ENCODE measurements around the gene WAC.
"Not testable (repeated sequence)": the region's sequence is repeated elsewhere in the genome, so short reads cannot be mapped to it uniquely, and the experiment has no call there.

WAC gene, protein sequence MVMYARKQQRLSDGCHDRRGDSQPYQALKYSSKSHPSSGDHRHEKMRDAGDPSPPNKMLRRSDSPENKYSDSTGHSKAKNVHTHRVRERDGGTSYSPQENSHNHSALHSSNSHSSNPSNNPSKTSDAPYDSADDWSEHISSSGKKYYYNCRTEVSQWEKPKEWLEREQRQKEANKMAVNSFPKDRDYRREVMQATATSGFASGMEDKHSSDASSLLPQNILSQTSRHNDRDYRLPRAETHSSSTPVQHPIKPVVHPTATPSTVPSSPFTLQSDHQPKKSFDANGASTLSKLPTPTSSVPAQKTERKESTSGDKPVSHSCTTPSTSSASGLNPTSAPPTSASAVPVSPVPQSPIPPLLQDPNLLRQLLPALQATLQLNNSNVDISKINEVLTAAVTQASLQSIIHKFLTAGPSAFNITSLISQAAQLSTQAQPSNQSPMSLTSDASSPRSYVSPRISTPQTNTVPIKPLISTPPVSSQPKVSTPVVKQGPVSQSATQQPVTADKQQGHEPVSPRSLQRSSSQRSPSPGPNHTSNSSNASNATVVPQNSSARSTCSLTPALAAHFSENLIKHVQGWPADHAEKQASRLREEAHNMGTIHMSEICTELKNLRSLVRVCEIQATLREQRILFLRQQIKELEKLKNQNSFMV

DNA sequence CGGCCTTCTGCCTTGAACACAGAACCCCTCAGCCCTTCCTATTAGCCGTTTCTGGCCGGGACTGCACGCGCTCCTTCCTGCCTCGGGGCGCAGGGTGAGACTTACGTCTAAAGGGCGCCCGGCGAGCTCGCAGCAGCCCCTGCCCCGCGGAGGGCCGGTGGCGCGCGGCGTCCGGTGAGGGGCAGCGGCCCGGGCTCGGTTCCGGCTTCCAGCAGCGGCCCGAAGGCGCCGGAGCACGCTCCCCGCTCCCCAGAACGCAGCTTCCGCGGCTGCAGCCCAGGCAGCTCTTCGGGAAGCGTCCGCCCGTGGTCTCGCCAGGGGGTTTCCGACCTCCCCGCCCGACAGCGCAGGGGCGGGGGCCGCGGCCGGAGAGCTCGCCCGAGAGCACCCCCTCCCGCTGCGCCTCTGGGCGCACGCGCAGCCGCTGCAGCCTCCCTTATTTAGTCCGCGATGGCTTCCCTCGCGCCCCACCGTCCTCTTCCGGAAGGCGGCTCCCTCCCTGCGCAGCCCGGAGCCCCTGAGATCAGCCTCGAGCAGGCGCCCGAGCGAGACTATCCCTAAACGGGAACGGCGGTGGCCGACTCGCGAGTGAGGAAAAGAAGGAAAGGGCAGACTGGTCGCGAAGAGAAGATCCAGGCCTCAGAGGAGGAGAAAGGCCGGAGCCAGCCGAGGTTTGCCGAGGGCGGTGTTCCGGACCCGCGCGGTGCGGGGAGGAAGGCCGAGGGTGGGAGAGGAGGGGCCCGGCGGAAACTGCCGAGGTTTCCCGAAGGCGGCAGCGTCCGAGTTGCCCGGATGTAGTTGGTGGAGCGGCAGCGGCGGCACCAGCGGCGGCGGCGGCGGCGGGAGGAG is at the start of gene WAC:
WAC (plus strand) TSS at position 782 of the 849 bp plus-strand sequence. CDS start 462 bp downstream, outside the sequence.
- DNase-seq (ENCODE audit: extremely low read depth in 1 of 2, low read depth in 1 of 2) = peak; percentile 92 to 96

DNA sequence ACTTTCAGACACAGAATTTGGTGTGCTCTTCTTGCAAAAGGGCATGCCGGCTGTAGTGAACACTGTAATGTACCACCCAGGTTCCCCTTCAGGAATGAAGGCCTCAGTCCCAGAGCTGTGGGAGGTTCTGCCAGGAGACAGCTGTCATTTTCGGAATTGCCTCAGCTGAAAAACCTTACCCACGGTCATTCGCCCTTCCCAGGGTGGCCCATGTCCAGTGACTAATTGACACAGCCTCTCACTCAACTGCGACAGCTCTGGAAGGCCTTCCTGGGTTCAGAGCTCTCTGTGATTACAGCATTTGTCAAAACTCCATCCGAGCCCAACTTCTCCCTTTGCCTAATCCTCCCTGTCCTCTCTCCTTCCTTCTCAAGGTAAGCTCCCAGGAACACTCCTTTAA is 43.7 kb upstream of the WAC start:
- DNase-seq (ENCODE audit: extremely low read depth in 1 of 2, low read depth in 1 of 2) = no peak

DNA sequence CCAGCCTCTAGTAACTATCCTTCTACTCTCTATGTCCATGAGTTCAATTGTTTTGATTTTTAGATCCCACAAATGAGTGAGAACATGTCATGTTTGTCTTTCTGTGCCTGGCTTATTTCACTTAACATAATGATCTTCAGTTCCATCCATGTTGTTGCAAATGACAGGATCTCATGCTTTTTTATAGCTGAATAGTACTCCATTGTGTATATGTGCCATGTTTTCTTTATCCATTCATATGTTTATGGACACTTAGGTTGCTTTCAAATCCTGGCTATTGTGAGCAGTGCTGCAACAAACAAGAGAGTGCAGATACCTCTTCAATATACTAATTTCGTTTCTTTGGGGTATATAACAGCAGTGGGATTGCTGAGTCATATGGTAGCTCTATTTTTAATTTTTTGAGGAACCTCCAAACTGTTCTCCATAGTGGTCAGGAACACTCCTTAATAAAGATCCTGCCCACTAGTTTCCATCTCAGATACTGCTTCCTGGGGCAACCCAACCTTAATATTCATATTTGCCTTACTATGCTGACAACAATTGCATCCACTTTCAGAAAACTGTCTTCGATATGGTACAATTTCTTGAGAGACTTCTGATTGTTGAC is 42.6 kb upstream of the WAC start:
- not testable (repeated sequence) for DNase-seq (ENCODE audit: extremely low read depth in 1 of 2, low read depth in 1 of 2)

DNA sequence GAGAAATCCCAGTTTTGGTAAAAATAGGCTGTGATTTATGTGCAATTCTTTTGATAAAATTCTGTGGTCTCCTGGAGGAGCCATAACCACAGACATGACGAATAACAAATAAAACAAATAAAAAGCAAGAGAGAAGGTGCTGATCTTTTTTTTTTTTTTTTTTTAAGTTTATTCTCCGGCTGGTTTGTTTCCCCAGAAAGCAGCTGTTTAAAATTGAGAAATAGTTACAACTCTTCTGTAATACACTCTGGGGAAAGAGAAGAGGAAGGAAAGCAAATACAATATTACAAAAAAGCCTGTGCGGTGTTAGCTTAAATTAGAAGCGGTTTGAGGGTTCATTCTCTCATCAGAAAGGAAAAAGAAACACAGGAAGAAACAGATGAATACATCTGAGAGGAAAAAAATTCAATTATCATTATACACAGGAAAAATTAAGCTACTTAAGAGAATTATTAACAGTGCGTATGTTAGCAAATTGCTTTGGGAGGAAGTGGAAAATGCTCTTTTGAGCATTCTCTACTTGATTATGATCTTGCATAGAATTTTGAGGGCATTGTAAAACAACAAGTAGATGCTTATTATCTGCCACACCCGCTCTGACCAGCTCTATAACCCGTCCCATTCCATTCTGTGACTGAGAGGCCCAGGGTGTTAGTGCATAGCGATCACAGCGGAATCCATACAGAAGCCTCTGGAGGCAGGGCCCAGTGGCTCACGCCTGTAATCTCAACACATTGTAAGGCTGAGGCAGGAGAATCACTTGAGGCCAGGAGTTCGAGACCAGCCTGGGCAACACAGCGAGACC is 40.6 kb upstream of the WAC start:
- no peak for DNase-seq (ENCODE audit: extremely low read depth in 1 of 2, low read depth in 1 of 2)

DNA sequence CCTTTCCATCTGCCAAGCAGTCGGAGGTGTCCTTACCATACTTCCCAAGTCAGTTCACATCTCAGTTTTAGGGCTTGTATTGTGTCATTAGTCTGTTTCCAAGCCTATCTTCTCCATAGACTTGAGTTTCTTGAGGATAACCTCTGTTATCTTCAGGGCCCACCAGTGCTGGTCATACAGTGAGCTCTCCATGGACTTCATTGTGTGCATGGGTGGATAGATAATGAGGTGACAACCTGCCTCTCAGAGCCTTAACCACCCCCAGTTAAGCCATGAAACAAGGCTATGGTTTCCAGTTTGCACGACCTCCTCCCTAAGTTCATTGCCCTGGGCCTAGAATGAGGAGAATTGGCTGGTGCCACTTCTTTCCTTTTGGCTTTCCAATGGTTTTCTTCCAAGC is 38.5 kb upstream of the WAC start:
- DNase-seq (ENCODE audit: extremely low read depth in 1 of 2, low read depth in 1 of 2) = no peak

DNA sequence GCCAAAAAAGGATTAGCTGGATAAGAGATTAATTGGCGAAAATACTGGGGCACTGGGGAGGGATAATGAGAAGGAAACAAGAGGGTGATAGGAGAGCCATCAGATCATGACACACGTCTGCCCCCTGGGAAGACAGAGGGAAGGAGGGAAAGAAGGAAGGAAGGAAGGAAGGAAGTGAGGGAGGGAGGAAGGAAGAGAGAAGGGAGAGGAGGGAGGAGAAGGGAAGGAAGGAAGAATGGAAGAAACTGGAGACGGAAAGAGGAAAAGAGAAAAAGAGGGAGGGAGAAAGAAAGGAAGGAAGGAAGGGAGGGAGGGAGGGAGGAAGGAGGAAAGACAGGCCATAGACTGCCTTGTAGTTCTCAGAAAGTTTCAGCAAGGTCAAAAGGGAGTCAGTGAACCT is 37.8 kb upstream of the WAC start:
- no peak for DNase-seq (ENCODE audit: extremely low read depth in 1 of 2, low read depth in 1 of 2)

DNA sequence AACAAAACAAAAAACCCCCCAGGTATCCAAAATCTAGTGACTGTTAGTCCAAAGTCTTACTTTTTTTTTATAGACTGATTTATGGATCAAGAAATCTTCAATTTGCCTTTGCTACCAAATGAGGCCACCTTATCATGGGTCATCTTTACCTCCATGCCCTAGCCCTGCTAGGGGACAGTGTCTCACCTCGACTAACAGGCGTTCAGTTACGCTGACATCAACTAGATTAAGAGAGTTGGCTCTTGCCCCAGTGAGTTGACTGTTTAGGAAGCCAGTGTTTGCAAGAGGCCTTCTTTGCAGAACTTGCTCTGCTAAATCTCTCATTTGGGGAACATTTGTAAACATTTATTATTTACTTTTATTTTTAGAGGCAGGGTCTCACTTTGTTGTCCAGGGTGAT is 36.9 kb upstream of the WAC start:
- DNase-seq (ENCODE audit: extremely low read depth in 1 of 2, low read depth in 1 of 2) = no peak

DNA sequence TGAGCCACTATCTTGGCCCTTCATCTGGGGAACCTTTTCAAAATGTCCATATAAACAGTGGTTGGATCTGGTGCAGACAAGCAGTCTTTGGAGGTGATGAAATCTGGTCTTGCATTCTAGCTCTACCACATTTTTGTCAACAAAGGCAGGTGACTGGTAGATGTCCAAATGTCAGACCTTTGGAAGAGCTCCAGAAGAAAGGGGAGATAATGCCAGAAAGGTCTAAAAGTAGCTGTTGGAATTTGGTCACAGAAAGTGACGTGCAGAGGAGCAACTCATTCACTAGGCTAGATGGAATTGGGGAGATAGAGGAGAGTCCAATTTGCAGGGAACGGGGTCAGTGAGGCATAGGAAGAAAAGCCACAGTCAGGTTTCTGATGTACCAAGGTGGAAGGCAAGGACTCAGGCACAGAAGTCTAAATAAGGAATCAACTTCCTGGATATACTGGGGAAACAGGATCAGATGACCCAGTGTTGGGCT is 36.4 kb upstream of the WAC start:
- no peak for DNase-seq (ENCODE audit: extremely low read depth in 1 of 2, low read depth in 1 of 2)

DNA sequence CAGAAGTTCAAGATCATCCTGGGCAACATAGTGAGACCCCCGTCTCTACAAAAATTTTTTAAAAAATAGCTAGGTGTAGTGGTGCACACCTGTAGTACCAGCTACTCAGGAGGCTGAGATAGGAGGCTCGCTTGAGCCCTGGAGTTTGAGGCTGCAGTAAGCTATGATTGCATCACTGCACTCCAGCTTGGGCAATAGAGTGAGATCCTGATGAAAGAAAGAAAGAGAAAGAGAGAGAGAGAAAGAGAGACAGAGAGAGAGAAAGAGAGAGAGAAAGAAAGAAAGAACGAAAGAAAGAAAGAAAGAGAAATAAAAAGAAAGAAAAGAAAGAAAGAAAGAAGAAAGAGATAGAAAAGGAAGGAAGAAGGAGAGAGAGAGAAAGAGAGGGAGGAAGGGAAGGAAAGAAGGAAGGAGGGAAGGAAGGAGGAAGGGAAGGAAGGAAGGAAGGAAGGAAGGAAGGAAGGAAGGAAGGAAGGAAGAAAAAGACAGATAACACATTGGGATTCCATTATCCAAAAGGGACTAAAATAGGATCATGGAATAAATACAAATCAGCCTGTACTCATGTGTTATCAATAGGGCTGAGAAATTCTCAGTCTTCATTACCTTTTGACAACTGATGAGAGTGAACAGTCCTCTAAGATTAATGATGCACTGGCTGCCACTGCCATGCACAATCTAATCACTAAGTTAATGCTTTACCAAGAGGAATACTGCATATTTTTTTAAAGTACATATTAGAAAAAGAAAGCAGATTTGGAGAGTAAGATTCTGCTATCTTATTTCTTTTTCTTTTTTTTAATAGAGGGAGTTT is 35.4 kb upstream of the WAC start:
- DNase-seq (ENCODE audit: extremely low read depth in 1 of 2, low read depth in 1 of 2) = no peak

DNA sequence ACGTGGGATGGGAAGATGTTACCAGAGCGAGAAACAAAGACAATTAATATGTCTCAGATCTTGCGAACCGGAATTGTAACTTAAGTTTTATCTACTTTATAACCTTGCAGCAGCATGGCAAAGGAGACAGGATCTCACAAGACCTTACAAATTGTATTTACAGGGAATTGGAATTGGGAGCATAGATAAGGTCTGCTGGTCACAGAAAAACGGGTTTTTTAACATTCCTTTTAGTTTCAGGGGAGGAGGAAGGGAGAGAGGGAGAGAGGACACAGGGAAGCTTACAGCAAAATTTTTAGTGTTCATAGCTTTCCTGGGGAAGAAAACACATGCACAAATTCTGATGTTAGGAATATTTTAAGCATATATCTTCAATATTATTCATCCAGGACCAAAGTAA is 32.7 kb upstream of the WAC start:
- DNase-seq (ENCODE audit: extremely low read depth in 1 of 2, low read depth in 1 of 2) = not testable (repeated sequence)

DNA sequence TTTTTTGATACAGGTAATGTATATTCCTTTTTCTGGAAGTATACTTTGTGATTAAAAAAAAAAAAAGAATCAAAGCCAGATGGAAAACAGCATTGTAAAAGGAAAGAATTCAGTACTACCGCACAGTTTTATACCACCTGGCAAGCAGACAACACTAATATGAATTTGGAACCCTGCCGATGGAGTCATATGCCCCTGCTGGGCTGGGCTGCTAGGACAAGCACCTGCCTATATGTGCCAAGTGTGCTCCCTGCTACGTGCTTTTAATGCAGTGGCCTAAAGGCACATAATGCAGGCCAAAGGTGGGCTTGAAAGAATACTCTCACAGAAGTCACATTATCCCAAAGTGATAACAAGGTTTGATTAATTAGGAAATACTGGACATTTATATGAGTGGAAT is 29.8 kb upstream of the WAC start:
- no peak for DNase-seq (ENCODE audit: extremely low read depth in 1 of 2, low read depth in 1 of 2)

DNA sequence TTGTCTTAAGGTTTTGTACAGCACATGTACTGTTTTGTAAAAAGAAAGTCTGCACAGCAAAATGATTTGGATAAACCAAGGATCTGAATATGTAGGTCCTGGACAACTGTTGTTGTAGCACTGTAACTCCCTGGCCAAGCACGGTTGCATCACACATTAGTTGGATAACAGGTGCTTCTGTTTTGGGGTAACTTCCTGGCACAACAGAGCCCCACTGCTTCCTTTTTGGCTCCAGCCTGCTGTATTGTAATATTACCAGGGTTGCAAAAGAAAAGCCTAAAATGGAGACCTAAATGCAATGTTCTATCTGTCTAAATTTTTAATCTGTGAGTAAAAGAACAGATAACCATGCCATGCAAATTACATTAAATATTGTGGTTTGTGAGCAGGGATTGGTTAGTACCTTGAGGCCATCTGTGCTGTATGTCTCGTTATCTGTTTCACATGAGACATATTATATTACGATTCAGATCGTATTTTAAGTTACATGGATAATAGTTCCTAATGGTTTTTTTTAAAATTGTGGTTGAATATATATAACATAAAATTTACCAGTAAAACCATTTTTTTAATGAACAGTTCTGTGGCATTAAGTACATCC is 27.5 kb upstream of the WAC start:
- no peak for DNase-seq (ENCODE audit: extremely low read depth in 1 of 2, low read depth in 1 of 2)

DNA sequence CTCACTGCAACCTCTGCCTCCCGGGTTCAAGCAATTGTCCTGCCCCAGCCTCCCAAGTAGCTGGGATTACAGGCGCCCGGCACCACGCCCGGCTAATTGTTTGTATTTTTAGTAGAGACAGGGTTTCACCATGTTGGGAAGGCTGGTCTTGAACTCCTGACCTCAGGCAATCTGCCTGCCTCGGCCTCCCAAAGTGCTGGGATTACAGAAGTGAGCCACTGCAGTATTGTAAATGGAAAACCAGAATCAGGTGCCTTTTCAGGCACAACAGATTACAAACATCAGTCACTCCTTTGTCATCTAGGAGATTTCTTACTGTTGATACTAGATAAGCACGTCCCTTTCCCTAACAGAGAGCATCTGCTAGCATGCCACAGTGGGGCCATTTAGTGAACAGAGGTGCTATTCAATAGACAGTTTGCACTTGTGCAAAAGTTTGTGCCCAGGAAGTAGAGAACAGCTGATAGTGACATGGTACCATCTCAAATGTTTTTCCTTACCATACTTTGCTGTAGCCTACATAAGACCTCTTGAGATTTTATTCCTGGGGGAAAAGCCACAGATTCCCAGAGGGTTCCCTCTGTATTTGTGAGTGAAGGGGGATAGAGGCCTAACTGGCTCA is 24.5 kb upstream of the WAC start:
- DNase-seq (ENCODE audit: extremely low read depth in 1 of 2, low read depth in 1 of 2) = no peak

DNA sequence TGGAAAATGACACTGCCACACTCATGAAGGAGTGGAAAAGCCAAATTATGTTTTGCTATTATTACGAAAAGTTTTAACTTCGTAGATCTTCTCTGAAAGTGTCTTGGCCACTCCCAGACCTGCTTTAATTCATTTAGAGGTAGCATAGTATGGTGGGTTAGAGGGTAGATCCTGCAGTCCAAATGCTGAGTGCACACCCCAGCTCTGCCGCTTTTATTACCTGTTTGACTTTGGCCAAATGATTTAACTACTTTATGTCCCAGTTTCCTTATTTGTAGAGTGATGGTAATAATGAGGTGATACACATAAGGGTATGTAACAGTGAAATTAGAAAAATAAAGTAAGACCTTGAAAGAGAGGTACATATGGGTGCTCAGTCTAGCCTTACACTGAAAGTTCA is 23.6 kb upstream of the WAC start:
- no peak for DNase-seq (ENCODE audit: extremely low read depth in 1 of 2, low read depth in 1 of 2)

DNA sequence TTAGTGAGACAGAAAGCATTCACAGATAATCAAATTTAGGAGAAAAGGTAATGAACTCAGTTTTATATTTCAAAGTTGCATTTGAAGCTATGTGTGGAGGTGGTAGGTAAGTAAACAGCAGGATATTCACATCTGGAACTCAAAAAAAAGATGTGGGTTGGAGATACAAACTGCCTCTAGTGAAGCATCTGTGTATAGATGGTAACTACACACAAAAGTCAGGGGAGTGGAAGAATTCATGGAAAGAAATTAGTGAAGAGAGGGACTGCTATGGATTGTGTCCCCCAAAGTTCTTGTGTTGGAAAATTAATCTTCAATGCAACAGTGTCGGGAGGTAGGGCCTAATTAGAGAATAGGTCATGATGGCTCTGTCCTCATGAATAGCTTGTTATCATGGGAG is 18.3 kb upstream of the WAC start:
- DNase-seq (ENCODE audit: extremely low read depth in 1 of 2, low read depth in 1 of 2) = no peak

DNA sequence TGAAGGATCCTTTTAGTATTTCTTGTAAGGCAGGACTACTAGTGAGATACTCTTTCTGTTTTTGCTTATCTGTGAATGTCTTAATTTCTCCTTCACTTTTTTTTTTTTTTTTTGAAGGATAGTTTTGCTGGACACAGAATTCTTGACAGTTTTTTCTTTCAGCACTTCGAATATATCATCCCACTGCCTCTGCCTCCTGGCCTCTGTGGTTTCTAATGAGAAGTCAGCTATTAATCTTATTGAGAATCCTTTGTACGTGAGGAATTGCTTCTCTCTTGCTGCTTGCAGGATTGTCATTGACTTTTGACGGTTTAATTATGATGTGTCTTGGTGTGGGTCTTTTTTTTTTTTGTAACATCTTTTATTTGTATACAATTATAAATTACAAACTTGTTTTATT is 12.6 kb upstream of the WAC start:
- DNase-seq (ENCODE audit: extremely low read depth in 1 of 2, low read depth in 1 of 2) = no peak

DNA sequence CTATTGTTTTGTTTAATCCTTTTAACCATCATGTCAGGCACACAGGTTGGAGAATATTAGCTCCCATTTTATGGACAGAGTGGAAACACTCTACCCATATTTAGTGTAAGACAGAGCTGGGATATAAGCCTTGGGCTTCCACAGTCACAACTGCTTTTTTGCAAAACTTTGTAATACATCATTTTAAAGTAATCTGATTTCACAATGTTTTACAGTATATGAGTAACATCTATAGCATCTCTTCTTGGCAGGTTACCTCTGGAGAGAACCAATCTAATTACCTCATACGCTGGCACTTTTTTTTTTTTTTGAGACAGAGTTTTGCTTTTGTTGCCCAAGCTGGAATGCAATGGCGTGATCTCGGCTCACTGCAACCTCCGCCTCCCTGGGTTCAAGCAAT is 12.1 kb upstream of the WAC start:
- DNase-seq (ENCODE audit: extremely low read depth in 1 of 2, low read depth in 1 of 2) = not testable (repeated sequence)

DNA sequence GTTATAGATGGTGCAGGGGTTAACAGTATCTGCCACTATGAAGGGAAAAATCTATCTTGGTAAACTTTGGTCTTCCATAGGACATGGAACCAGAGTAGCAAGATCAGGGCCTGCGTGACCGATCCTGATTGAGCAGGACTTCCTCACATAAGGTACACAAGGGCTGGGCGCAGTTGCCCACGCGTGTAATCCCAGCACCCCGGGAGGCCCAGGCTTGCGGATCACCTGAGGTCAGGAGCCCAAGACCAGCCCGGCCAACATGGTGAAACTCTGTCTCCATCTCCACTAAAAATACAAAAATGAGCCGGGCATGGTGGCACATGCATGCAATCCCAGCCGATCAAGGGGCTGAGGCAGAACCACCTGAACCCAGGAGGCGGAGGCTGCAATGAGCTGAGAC is 11.0 kb upstream of the WAC start:
- DNase-seq (ENCODE audit: extremely low read depth in 1 of 2, low read depth in 1 of 2) = not testable (repeated sequence)

Measured in activated CD8-positive, alpha-beta memory T cell treated with anti-CD3 and anti-CD28 coated beads for 1 hour (primary cell).